Measurements from ENCODE around the gene RRBP1.

RRBP1 gene

DNA sequence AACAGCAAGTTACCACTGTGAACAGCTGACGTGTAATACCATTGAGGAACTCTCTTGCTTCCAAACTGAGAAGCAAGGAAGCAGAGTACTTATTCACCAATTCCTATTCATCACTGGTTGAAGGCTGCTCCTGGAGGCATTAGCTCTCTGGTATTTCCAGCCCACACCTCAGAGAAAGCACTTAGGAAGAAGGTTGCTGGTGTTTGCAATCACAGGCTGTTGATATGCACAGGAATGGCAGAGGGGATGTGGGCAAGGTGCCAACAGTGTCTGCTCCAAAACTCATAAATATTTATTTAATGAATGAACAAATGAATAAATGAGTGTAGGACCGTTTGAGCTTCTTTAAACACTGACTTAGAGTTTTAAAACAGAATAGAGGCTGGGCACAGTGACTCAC lies 6.9 kb upstream of the RRBP1 start:
- Histone ChIP-seq H3F3A (ENCODE audit: insufficient read depth, low read length) (no peaks in the 10 kb centered on the region), H4K20me1 (ENCODE audit: insufficient read depth, low read length) (no peaks in the 10 kb centered on the region), H3K36me3 (ENCODE audit: insufficient read depth, low read length) (no peaks in the 10 kb centered on the region), H2AFZ (ENCODE audit: low read length) (no peak overlapping the region), H3K9me2 (ENCODE audit: low read depth, low read length) (no peaks in the 10 kb centered on the region), H3K9me3 (ENCODE audit: low read length) (no peaks in the 10 kb centered on the region), H3K27me3 (ENCODE audit: insufficient read depth, low read length) (peaks cover 9% of the 10 kb centered on the region), H3K4me1 (ENCODE audit: insufficient read depth, low read length, severe bottlenecking) (no peaks in the 10 kb centered on the region), H3K9ac (ENCODE audit: low read length) (no peak overlapping the region), H3K4me2 (ENCODE audit: low read length) (no peak overlapping the region), H3K4me3 (ENCODE audit: low read depth, low read length, poor library complexity, severe bottlenecking) (no peak overlapping the region), H3K27ac (ENCODE audit: low read depth, low read length, poor library complexity, severe bottlenecking) (no peak overlapping the region), H3K79me2 (ENCODE audit: insufficient read depth, low read length) (no peaks in the 10 kb centered on the region)
- TF ChIP-seq, protein P1, sequence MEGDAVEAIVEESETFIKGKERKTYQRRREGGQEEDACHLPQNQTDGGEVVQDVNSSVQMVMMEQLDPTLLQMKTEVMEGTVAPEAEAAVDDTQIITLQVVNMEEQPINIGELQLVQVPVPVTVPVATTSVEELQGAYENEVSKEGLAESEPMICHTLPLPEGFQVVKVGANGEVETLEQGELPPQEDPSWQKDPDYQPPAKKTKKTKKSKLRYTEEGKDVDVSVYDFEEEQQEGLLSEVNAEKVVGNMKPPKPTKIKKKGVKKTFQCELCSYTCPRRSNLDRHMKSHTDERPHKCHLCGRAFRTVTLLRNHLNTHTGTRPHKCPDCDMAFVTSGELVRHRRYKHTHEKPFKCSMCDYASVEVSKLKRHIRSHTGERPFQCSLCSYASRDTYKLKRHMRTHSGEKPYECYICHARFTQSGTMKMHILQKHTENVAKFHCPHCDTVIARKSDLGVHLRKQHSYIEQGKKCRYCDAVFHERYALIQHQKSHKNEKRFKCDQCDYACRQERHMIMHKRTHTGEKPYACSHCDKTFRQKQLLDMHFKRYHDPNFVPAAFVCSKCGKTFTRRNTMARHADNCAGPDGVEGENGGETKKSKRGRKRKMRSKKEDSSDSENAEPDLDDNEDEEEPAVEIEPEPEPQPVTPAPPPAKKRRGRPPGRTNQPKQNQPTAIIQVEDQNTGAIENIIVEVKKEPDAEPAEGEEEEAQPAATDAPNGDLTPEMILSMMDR (IDR thresholded peaks at IDR 0.05; ENCODE audit: low read length), result no peak
- TF ChIP-seq EZH2 (IDR thresholded peaks at IDR 0.05; ENCODE audit: borderline replicate concordance, low read length), result no peak

DNA sequence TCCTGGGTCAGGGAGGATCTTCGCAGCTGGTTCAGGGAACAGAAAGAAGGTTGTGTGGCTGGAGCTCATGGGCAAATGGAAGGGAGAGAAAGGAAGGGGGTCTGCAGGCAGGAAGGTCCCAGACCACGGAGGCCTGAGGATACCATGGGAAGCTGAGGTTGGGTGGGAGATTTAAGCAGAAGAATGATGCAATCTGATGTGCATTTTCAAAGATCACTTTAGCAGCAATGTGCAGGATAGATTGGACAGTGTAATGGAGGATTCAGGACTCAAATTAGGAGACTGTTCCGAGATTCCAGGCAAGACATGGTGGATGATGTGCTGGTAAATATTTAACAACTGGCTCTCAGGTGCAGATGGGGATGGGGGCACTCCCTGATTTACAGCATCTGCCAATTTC lies 5.8 kb upstream of the RRBP1 start:
- H3K36me3 ChIP-seq (ENCODE audit: insufficient read depth, low read length), result no peaks in the 10 kb centered on the region
- no peak overlapping the region for H3K9ac ChIP-seq (ENCODE audit: low read length)
- no peak overlapping the region for H3K4me3 ChIP-seq (ENCODE audit: low read depth, low read length, poor library complexity, severe bottlenecking)
- H3K27me3 ChIP-seq (ENCODE audit: insufficient read depth, low read length), result peaks cover 5% of the 10 kb centered on the region; the same call in 1 of the 2 replicates
- no peaks in the 10 kb centered on the region for H3F3A ChIP-seq (ENCODE audit: insufficient read depth, low read length)
- no peaks in the 10 kb centered on the region for H3K9me3 ChIP-seq (ENCODE audit: low read length)
- H4K20me1 ChIP-seq (ENCODE audit: insufficient read depth, low read length), result no peaks in the 10 kb centered on the region
- no peak overlapping the region for H3K27ac ChIP-seq (ENCODE audit: low read depth, low read length, poor library complexity, severe bottlenecking)
- no peak overlapping the region for H3K4me2 ChIP-seq (ENCODE audit: low read length)
- TF ChIP-seq, protein P1 (IDR thresholded peaks at IDR 0.05; ENCODE audit: low read length), result no peak
- TF ChIP-seq EZH2 (IDR thresholded peaks at IDR 0.05; ENCODE audit: borderline replicate concordance, low read length), result no peak
- H3K4me1 ChIP-seq (ENCODE audit: insufficient read depth, low read length, severe bottlenecking), result peaks cover 4% of the 10 kb centered on the region
- no peaks in the 10 kb centered on the region for H3K79me2 ChIP-seq (ENCODE audit: insufficient read depth, low read length)
- no peaks in the 10 kb centered on the region for H3K9me2 ChIP-seq (ENCODE audit: low read depth, low read length)
- no peak overlapping the region for H2AFZ ChIP-seq (ENCODE audit: low read length)

DNA sequence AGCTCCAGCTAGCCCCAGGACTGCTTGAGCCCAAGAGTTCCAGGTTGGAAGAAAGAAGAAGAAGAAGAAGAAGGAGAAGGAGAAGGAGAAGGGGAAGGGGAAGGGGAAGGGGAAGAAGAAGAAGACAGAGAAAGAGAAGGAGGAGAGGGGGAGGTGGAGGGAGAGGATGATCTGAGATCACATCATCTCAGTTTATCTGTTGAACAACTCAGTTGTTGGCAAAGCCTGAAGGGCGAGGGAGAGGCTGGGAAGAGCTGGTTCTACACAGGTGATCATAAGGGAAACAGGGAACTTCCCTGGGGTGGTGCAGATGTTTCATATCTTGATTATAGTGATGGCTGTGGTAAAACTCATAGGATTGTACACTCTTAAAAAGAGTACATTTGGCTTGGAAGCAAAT lies 3.1 kb upstream of the RRBP1 start:
- no peaks in the 10 kb centered on the region; the same call in 1 of the 2 replicates for H3K27me3 ChIP-seq (ENCODE audit: insufficient read depth, low read length)
- no peak overlapping the region for H3K9ac ChIP-seq (ENCODE audit: low read length)
- H2AFZ ChIP-seq (ENCODE audit: low read length), result no peak overlapping the region
- no peaks in the 10 kb centered on the region for H3K9me2 ChIP-seq (ENCODE audit: low read depth, low read length)
- H3K27ac ChIP-seq (ENCODE audit: low read depth, low read length, poor library complexity, severe bottlenecking), result no peak overlapping the region
- no peaks in the 10 kb centered on the region for H4K20me1 ChIP-seq (ENCODE audit: insufficient read depth, low read length)
- no peak overlapping the region for H3K4me2 ChIP-seq (ENCODE audit: low read length)
- H3K9me3 ChIP-seq (ENCODE audit: low read length), result no peaks in the 10 kb centered on the region
- H3K36me3 ChIP-seq (ENCODE audit: insufficient read depth, low read length), result no peaks in the 10 kb centered on the region
- H3F3A ChIP-seq (ENCODE audit: insufficient read depth, low read length), result no peaks in the 10 kb centered on the region
- H3K79me2 ChIP-seq (ENCODE audit: insufficient read depth, low read length), result no peaks in the 10 kb centered on the region
- no peak for TF ChIP-seq EZH2 (IDR thresholded peaks at IDR 0.05; ENCODE audit: borderline replicate concordance, low read length)
- TF ChIP-seq, protein P1 (IDR thresholded peaks at IDR 0.05; ENCODE audit: low read length), result no peak
- peaks cover 12% of the 10 kb centered on the region for H3K4me1 ChIP-seq (ENCODE audit: insufficient read depth, low read length, severe bottlenecking)
- H3K4me3 ChIP-seq (ENCODE audit: low read depth, low read length, poor library complexity, severe bottlenecking), result no peak overlapping the region

Measured in OCI-LY1 (cell line).